GM12872 (cell line): ENCODE results near the gene CNTD1.

Experiments
- TF ChIP-seq, protein P1 (sequence below): IDR thresholded peaks from 3 replicates; pipeline ENCODE4 v1.5.1; 2011; ENCODE audit warnings: low read depth, mild to moderate bottlenecking, low read length, moderate library complexity; ENCODE audit not compliant: insufficient read depth

CNTD1 gene

GRCh38 chr17:42760652-42761581, 37.7 kb upstream of the CNTD1 start, which contains the start of gene RAMP2:
RAMP2 (plus strand) TSS chr17:42761227; CDS start chr17:42761262, 35 bp downstream.
- TF ChIP-seq, protein P1, sequence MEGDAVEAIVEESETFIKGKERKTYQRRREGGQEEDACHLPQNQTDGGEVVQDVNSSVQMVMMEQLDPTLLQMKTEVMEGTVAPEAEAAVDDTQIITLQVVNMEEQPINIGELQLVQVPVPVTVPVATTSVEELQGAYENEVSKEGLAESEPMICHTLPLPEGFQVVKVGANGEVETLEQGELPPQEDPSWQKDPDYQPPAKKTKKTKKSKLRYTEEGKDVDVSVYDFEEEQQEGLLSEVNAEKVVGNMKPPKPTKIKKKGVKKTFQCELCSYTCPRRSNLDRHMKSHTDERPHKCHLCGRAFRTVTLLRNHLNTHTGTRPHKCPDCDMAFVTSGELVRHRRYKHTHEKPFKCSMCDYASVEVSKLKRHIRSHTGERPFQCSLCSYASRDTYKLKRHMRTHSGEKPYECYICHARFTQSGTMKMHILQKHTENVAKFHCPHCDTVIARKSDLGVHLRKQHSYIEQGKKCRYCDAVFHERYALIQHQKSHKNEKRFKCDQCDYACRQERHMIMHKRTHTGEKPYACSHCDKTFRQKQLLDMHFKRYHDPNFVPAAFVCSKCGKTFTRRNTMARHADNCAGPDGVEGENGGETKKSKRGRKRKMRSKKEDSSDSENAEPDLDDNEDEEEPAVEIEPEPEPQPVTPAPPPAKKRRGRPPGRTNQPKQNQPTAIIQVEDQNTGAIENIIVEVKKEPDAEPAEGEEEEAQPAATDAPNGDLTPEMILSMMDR = no peak

DNA sequence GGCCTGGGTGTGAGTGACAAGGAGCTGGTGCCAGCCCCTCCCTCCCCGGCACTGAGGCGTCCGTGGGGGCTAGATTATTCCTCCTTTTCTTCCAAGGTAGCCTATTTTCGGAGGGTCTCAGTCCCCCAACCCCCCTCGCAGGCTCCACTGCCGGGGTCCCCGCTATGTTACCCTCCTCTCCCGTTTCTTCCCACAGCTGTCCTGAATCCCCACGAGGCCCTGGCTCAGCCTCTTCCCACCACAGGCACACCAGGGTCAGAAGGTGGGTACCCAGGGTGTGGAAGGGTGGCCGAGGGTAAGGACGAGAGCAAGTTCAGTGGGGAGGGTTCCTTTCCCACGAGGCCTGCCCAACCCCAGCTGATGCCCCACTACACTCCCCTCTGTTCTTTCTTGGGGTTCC, 37.0 kb upstream of the CNTD1 start:
- TF ChIP-seq, protein P1 = no peak

DNA sequence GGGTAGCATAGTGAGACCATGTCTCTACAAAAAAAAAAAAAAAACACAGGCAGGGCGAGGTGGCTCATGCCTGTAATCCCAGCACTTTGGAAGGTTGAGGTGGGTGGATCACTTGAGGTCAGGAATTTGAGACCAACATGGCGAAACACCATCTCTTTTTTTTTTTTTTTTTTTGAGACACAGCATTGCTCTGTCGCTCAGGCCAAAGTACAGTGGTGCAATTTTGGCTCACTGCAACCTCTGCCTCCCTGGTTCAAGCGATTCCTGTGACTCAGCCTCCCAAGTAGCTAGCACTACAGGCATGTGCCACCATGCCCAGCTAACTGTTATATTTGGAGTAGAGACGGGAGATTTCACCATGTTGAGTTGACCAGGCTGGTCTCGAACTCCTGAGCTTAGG, 32.5 kb upstream of the CNTD1 start:
- TF ChIP-seq, protein P1 = no peak

DNA sequence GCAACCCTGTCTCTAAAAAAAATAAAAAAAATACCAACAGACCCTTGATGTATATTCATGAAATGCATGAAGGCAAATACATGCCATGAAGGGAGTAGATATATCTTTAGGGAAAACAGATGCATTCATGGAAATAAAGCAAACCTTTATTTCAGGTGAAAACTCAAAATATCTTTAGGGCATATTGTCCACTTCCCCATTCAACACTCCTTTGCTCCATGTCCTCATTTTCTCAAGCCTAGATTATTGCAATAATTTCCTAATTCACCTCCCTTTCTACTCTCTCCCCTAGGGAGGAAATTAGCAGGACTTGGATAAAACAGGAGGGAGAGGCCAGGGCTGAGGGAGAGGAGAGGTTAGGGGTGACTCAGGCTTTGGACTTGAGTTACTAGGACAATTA, 31.1 kb upstream of the CNTD1 start:
- TF ChIP-seq, protein P1 = no peak

DNA sequence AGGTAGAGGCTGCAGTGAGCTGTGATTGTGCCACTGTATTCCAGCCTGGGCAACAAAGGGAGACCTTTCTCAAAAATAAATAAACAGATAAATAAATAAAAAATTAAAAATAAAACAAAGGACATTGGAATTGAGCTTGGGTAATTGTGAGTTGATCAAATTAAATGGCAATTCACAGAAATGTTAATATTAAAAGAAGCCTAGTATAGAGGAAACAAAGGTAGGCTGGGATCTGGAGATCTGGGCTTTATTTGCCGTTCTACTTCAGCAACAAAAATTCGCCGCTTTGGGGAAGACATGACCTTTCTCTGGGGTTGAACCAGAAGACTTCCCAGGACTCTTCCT, 25.7 kb upstream of the CNTD1 start:
- TF ChIP-seq, protein P1 = no peak

GRCh38 chr17:42773290-42774035, 25.2 kb upstream of the CNTD1 start, which contains the start of gene VPS25:
VPS25 (plus strand) TSS chr17:42773449; CDS start chr17:42773476, 27 bp downstream.
- TF ChIP-seq, protein P1 = 0 out of 3 replicates have a peak, but pooled peaks have one; percentile 3

DNA sequence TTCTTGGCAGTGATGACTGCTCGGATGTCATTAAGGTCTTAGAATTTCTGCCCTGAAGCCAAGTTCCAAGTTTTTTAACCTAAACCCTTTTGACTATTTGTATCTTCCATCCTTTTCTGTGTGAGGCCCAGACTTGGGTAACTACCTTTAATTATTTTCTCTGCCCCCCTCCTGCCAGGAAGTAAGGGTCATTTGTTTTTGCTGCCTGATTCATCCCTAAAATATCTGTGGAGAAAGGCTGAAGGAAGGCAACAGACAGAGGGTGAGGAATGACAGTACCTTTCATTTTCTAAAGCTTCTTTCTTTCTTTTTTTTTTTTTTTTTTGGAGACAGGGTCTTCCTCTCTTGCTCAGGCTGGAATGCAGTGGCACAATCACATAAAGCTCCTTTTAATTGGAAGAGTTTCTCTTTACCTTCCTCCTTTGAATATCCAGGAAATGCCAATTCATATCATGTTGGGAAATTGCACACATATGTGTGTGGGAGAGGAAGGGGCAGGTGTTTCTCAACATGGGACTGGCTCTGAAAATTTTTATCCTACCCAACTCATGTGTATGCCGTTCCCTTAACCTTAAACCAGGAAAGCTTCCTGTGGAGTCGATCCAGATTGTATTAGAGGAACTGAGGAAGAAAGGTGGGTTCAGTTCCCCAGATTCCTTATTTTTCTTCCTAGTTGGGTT, 24.5 kb upstream of the CNTD1 start:
- TF ChIP-seq, protein P1 = no peak
